Natural killer cell (primary cell): ENCODE data around the gene PEX1. TPM values are rescaled to one million over a fixed set of nuclear protein-coding genes. Genes with fewer than 3 reads are reported as not detected.
A peak's percentile ranks its signal among the peaks of the same experiment; 100 is the strongest.
"Not testable (repeated sequence)": the region's sequence is repeated elsewhere in the genome, so short reads cannot be mapped to it uniquely, and the experiment has no call there.

Experiments used
- ATAC-seq, 3 donors: fragments of 150-1000 bp in 2 of 3; fragments of 200-7000 bp in 1 of 3; cut with Tn5 transposase; 1 replicate in 1 of 3; 2 replicates in 2 of 3; pipeline ENCODE4 v1.10.0; 2021; ENCODE audit warnings: mild to moderate bottlenecking in 2 of 3, moderate library complexity in 2 of 3
- DNase-seq, 2 donors: peaks; one replicate each; pipeline versions ENCODE4 v3.0.0 to v3.0.0-alpha.2; 2013 to 2021; ENCODE audit warnings: mixed read lengths in 1 of 2
- H3K27ac ChIP-seq: one replicate; pipeline ENCODE4 v1.5.1; 2013; ENCODE audit warnings: mild to moderate bottlenecking, low read length
- H3K27me3 ChIP-seq: one replicate; pipeline ENCODE4 v1.6.1; 2013; ENCODE audit warnings: low read length; ENCODE audit not compliant: control insufficient read depth, insufficient read depth
- H3K36me3 ChIP-seq: one replicate; pipeline ENCODE4 v1.6.1; 2013; ENCODE audit warnings: low read length; ENCODE audit not compliant: control insufficient read depth, insufficient read depth
- H3K4me1 ChIP-seq: one replicate; pipeline ENCODE4 v1.6.1; 2013; ENCODE audit warnings: low read length; ENCODE audit not compliant: control insufficient read depth, insufficient read depth
- H3K4me3 ChIP-seq: one replicate; pipeline ENCODE4 v1.5.1; 2013; ENCODE audit warnings: low read length
- H3K9me3 ChIP-seq: one replicate; pipeline ENCODE4 v1.6.1; 2013; ENCODE audit warnings: low read length; ENCODE audit not compliant: control insufficient read depth, insufficient read depth
- H3K27ac Mint-ChIP-seq, 2 donors: one replicate each; pipeline ENCODE4 v1.8.0; 2022; ENCODE audit warnings: mild to moderate bottlenecking in 2 of 2, mixed read lengths in 2 of 2, moderate library complexity in 1 of 2
- H3K27me3 Mint-ChIP-seq, 2 donors: one replicate each; pipeline ENCODE4 v1.8.0; 2022; ENCODE audit warnings: low read depth in 2 of 2, mixed read lengths in 2 of 2
- H3K36me3 Mint-ChIP-seq: one replicate; pipeline ENCODE4 v1.8.0; 2022; ENCODE audit warnings: mixed read lengths
- H3K4me1 Mint-ChIP-seq, 2 donors: one replicate each; pipeline ENCODE4 v1.8.0; 2022; ENCODE audit warnings: mixed read lengths in 2 of 2
- H3K4me3 Mint-ChIP-seq: one replicate; pipeline ENCODE4 v1.8.0; 2022; ENCODE audit warnings: mild to moderate bottlenecking, moderate library complexity, mixed read lengths
- H3K9me3 Mint-ChIP-seq, 2 donors: one replicate each; pipeline ENCODE4 v1.8.0; 2022; ENCODE audit warnings: mixed read lengths in 2 of 2
- CTCF ChIP-seq: fragments of 200-600 bp; IDR thresholded peaks from one replicate; pipeline ENCODE4 v1.8.0; 2022; ENCODE audit warnings: antibody characterized with exemption
- WGBS: methylation state at CpG from one replicate; pipeline ENCODE4 v1.1.7; 2013; ENCODE audit warnings: missing lambda C conversion rate; ENCODE audit not compliant: insufficient coverage; 5-methylcytosine and 5-hydroxymethylcytosine counted together
- intact Hi-C: fragments of 100-400 bp; cut with micrococcal nuclease; formaldehyde crosslinking; loops from one replicate; pipeline ENCODE4 v1.14.2; 2022
- total RNA-seq, 4 donors: library from RNA; stranded (reverse); fragments of 120-200 nt in 1 of 4; gene quantifications; one replicate each; pipeline versions ENCODE4 v1.2.3 to v1.2.4, GENCODE V29; 2013 to 2022

The PEX1 gene
- total RNA-seq, 3 donors from 2014 or later (not counting 1 experiment from before 2014, with no cell fraction given) = 22.8 to 26.7 (median 26.2) TPM

GRCh38 chr7:92543542-92543941, 15.2 kb upstream of the PEX1 start:
- H3K4me3 ChIP-seq, H3K27me3 ChIP-seq, H3K4me3 Mint-ChIP-seq, H3K27me3 Mint-ChIP-seq, ATAC-seq, intact Hi-C loops, H3K9me3 ChIP-seq, H3K4me1 ChIP-seq, H3K36me3 Mint-ChIP-seq, H3K27ac ChIP-seq, H3K27ac Mint-ChIP-seq, H3K36me3 ChIP-seq, H3K4me1 Mint-ChIP-seq, H3K9me3 Mint-ChIP-seq, DNase-seq: not testable (repeated sequence)
- 95% methylated on average over 2 of the region's 3 CpGs for WGBS

GRCh38 chr7:92534572-92534971, 6.3 kb upstream of the PEX1 start:
- Histone ChIP-seq H3K27me3 (no peaks in the 10 kb centered on the region), H3K4me1 (no peaks in the 10 kb centered on the region), H3K36me3 (peaks cover 77% of the 10 kb centered on the region), H3K9me3 (no peaks in the 10 kb centered on the region), H3K4me3 (no peak overlapping the region), H3K27ac (no peak overlapping the region)
- Mint-ChIP-seq H3K4me3 (no peak overlapping the region), H3K27me3 (no peaks in the 10 kb centered on the region), H3K36me3 (peaks cover 36% of the 10 kb centered on the region), H3K27ac (no peak overlapping the region), H3K9me3 (no peaks in the 10 kb centered on the region), H3K4me1 (peaks cover 21 to 28% of the 10 kb centered on the region in 2 donors)
- over 99% methylated on average over 9 of the region's 9 CpGs for WGBS
- DNase-seq (no peak), ATAC-seq (no peak)
- TF ChIP-seq CTCF = no peak
- intact Hi-C loops = no loop called here

- Mint-ChIP-seq H3K27ac (peak overlapping the region; percentile 90 to 97), H3K4me1 (peaks cover 28 to 31% of the 10 kb centered on the region in 2 donors), H3K27me3 (no peaks in the 10 kb centered on the region), H3K9me3 (no peaks in the 10 kb centered on the region), H3K36me3 (peaks cover 29% of the 10 kb centered on the region), H3K4me3 (peak overlapping the region; percentile 97)
- peaks cover 3% of the 10 kb centered on the region for H3K4me1 ChIP-seq
- DNase-seq (no peak), ATAC-seq (no peak)
- WGBS = 0% methylated on average over 13 of the region's 13 CpGs
- H3K36me3 ChIP-seq = peaks cover 28% of the 10 kb centered on the region
- no peak for TF ChIP-seq CTCF
- H3K27ac ChIP-seq = peak overlapping the region; percentile 79
- intact Hi-C loops = loop anchor here (1.0 to 10.0 kb wide), 7 partner anchors 61 to 589 kb away; partner anchors contain the start of genes AKAP9, CYP51A1 and FAM133B
- H3K9me3 ChIP-seq = no peaks in the 10 kb centered on the region
- H3K27me3 ChIP-seq = no peaks in the 10 kb centered on the region
- peak overlapping the region; percentile 57 for H3K4me3 ChIP-seq
Observed at GRCh38 chr7:92528958-92529264, 591 bp upstream of the PEX1 start.

GRCh38 chr7:92527300-92528187, 776 bp downstream of the PEX1 start:
- Mint-ChIP-seq H3K4me1 (peaks cover 22 to 31% of the 10 kb centered on the region in 2 donors), H3K9me3 (no peaks in the 10 kb centered on the region), H3K36me3 (peaks cover 17% of the 10 kb centered on the region), H3K27me3 (no peaks in the 10 kb centered on the region), H3K27ac (peak overlapping the region; percentile 90 to 97), H3K4me3 (peak overlapping the region; percentile 97)
- DNase-seq = peak; percentile 35 to 73
- Histone ChIP-seq H3K9me3 (no peaks in the 10 kb centered on the region), H3K27me3 (no peaks in the 10 kb centered on the region), H3K4me3 (peak overlapping the region; percentile 67), H3K36me3 (peaks cover 15% of the 10 kb centered on the region), H3K27ac (peak overlapping the region; percentile 76), H3K4me1 (peaks cover 3% of the 10 kb centered on the region)
- no peak for TF ChIP-seq CTCF
- WGBS = 0% methylated on average over 31 of the region's 31 CpGs
- ATAC-seq = peak; percentile 5 to 21 (median 9)
- intact Hi-C loops = loop anchor here (1.0 to 10.0 kb wide), 7 partner anchors 63 to 591 kb away; partner anchors contain the start of genes AKAP9, CYP51A1 and FAM133B
